Activated CD8-positive, alpha-beta memory T cell treated with anti-CD3 and anti-CD28 coated beads, Interleukin-2, amount 50 U/mL, for 24 hours (primary cell): ENCODE measurements around the gene RNF6.
"Not testable (repeated sequence)": the region's sequence is repeated elsewhere in the genome, so short reads cannot be mapped to it uniquely, and the experiment has no call there.

ENCODE experiments used
- DNase-seq: peaks from one replicate; pipeline ENCODE4 v3.0.0-alpha.2; 2020; ENCODE audit errors: extremely low read depth

RNF6 gene

DNA sequence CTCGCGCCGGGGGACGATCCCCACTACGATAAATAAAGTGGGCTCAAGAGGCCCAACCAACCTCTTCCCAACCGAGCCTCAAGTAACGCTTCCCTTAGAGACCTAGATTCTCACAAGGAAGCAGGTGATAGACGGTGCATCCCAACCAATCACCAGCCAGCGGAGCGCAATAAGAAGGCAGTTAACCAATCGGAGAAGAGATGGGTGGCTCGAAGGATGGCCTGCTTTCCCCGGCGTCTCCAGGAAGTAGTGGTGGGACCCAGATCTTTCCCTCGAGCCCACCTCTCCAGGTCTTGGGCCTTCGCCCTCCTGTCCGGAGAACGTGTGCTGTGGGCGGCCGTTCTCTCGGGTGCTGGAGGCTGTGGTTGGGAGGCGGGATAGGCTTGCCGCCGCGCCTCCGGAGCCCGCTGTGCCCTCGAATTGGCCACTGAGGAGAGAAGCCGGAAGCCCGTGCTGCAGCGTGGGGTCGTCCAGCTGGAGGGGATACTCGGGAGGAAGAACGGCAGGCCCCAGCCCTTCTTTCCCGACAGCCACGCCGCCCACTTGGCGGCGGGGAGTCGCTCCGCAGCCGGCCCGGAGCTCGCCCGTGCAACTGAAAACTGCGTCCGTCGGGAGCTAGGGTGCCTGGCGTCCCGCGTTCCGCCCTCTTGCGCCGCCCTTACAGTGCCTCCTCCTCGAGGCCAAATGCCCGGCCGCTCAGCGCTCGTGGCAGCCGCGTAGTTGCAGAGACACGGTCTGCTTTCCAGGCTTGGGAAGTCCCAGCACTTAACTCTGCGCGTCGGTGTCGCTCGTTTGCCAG, at the start of gene RNF6:
Gene RNF6 (minus strand): TSS at position 594 of the 799 bp plus-strand sequence. CDS start 2,665 bp downstream, outside the sequence.
- DNase-seq, result peak; percentile 80

DNA sequence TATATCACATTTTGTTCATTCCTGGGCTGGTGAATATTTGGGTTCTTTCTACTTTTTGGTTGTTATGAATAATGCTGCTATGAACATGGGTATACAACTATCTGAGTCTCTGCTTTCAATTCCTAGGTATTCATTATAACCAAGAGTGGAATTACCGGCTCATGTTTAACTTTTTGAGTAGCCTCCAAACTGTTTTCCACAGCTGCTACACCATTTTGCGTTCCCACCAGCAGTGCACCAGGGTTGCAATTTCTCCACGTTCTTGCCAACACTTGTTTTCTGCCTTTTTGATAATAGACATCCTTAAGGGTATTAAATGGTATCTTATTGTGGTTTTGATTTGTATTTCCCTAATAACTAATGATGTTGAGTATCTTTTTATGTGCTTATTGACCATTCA, 48.6 kb upstream of the RNF6 start:
- DNase-seq, result no peak

DNA sequence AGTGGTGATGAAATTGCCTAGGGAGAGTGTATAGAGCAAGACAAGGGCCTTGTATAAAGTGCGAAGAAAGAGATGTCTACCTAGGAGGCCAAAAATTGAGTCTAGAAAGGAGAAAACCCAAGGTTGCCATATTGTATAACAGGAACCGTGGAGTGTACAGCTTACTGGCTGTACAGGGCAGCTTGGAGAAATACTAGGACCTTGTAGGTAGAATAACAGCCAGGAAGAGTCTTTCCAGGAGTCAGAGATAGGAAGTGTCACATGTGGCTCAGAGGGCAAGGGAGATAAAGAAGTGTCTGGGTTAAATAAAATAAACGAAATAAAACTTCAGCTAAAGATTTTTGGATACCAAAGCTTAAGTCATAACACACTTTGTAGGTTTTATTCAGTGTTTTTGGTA, 44.2 kb upstream of the RNF6 start:
- no peak for DNase-seq

DNA sequence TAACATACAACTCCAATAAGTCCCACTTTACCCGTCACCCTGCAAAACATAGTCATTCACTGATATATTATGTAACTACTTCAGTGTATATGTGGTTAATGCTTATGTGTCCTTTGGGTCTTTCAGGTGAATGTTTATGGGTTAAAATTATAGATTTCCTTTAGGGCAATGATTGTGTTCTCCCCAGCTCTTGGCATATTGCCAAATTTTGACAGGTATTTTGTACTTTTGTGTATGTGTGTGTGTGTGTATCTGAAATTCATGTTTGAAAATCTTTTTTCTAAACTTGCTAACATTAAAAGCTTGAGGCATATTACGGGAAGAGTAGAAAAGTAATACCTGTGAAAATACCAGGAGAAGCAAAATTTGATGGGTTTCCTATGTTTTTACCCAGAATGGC, 40.0 kb upstream of the RNF6 start:
- DNase-seq, result no peak

DNA sequence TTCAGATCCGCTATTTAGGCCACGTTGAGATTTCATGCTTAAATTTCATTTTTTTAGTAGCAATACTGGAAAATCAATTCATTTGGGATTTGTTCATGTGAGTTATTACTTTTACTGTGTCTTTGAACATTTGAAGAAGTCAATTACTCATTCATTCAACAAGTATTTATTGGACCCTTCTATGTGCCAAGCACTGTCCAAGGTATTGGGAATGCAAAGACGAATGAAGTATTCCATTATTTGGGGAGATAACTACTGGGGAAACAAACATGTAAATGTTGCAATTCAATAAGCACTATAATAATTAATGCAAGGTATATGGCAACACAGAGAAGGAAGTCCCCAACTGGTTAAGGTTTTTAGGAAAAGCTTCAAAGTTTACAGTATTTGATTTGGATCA, 37.5 kb upstream of the RNF6 start:
- DNase-seq, result no peak

DNA sequence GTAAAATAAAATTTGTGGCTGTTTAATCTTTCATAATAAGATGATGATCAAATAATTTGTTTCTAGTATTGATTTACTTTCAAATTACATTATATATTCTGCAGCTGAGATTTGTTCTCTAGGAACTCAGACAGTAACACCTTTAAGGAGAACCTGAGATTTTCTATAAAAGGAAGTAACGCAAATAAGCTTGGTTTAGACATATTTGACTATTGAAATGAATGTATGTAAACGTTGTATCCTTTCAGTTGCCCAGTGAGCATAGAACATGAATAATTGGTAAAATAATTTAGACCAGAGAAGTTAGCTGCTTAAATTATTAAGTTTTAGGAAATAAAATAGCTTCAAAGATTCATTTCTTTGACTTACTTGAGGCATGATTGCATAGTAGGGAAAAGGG, 34.9 kb upstream of the RNF6 start:
- no peak for DNase-seq

DNA sequence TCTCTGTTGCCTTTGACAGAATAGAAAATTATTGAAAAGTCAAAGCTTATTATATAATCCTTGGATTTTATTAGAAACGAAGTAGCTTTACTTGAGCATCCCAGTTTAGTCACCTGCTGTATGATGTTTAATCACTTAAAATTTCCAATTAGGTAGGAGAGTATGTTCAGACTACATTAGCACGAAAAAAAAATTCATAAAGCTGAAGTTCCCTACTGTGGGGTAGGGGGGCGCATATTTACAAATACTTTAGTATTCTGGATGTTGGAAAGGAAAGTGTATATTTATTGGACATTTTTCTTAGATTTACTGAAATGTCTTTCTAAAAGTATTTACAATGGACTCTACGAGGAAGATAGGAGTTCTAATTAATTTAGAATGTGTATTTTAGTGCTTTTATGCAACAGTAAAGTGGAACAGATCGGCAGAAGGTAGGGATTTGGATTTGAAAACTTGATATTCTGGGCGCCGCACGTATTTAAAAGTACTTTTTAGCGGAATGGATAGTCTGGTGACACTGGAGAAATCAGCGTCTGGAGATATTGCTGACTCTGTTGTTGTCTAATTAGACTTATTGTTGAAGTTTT, 33.7 kb upstream of the RNF6 start:
- DNase-seq, result no peak

DNA sequence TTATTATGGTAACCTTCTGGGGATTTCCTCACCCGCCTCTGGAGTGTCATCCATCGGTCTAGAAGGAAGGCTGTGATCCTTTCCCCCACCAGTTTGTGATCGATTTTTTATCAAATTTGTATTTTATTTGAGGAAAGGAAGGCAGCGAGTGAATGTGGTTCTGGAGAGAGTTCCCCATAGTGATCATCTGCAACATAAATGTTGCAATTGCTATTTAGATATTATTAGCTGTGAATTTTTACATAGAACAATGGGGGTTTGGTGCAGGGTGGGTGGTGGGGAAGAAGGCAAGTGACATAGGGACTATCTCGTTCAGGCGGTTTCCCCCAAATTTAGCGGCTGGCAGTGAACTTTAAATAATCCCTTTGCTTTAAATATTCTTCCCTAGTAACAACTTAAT, 33.0 kb upstream of the RNF6 start:
- no peak for DNase-seq

DNA sequence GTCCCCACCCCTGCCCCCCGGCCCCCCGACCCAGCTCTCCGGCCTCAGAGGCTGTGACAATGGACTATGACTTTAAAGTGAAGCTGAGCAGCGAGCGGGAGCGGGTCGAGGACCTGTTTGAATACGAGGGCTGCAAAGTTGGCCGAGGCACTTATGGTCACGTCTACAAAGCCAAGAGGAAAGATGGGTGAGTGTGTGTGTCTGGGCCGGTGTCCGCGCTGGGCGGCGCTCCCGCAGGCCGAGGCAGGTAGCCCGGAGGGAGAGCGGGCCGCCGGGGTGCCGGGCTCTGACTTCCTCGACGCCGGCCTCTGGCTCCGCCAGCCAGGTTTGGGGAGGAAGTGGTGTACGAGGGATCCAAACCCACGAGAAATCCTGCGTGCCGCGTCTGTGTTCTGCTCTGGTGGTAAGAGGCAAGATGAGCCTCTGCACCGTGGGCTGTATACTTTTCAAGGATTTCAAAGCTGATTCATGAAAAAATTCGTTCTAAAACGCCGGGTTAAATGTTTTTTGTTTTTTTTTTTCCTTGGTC, 32.5 kb upstream of the RNF6 start:
- peak; percentile 13 for DNase-seq

DNA sequence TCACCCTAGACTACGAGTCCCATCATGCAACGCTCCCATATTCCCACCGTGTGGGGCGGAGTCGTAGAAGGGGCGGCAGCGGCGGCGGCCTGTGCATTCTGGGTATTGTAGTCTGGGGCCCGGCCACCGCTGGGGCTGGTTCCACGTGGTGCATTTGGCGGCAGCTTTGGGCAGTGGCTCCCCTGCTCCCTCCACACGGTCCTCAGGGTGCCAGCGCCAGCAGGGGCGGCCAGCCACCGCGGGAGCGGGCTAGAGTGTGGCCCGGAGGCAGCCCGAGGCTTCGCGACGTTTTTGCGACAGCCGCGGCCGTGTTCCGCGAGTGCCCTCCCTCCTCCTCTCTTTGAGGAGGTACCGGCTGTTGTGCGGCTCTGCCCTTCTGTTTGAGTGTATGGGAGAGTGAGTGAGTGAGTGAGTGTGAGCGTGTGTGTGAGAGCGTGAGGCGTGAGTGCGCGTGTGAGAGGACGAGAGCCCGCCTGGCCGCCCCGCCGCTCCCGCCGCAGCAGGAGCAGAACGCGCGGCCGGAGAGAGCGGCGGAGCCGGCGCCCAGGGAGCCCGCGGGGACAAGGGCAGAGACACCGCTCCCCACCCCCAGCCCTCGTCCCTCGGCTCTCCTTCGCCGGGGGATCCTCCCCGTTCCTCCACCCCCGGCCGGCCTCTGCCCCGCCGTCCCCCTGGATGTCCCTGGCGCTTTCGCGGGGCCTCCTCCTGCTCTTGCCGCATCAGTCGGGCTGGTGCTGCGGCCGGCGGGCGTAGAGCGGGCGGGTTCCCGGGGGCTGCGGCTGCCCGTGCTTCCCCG, 31.9 kb upstream of the RNF6 start, which contains the start of gene CDK8:
Gene CDK8 (plus strand): TSS at position 343 of the 796 bp plus-strand sequence. CDS start 513 bp downstream, outside the sequence.
- peak; percentile 71 for DNase-seq

DNA sequence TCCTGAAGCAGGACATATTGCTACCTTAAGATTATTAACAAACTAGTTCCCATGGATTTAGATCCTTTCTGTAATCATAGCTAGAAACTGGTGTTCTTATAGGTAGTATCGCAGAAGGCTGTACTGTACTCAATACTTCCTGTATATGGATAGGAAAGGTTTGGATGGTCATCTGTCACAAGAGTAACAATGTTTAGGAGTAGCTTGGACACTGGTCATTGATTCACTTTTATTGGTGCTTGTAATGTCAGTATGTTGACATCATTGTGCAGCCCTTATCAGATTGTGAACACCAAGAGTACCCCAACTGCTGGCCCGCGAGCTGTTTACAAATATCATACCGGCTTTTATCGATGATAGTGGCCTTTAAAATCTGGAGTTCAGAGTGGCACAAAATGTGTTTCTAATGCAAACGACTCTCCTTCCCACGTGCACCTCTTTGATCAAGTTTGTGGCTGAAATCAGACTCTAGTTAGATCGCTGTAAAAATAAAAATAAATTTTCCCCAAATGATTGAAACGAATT, 31.2 kb upstream of the RNF6 start:
- DNase-seq, result no peak

DNA sequence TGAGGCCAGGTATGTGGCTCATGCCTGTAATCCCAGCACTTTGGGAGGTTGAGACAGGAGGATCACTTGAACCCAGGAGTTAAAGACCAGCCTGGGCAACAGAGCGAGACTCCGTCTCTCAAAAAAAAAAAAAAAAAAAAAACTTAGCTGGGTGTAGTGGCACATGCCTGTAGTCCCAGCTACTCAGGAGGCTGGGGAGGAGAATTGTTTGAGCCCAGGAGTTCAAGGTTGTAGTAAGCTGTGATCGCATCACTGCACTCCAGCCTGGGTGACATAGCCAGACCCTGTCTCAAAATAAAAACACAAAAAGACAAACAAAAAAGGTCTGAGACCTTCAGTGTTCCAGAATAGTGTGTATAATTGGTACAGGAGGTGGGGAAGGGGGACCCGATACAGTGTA, 29.9 kb upstream of the RNF6 start:
- not testable (repeated sequence) for DNase-seq

DNA sequence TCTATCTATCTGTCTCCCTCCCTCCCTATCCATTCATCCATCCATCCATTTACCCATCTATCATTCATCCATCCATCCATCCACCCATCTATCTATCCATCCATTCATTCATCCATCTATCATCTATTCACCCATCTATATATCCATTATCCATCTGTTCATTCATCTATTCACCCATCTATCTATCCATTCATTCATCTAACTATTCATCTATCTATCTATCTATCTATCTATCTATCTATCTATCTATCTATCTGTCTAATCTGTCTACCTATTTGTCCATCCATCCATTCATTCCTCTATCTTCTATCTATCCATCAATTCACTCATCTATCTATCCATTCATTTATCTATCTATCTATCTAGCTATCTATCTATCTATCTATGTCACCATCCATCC, 27.4 kb upstream of the RNF6 start:
- DNase-seq, result no peak

DNA sequence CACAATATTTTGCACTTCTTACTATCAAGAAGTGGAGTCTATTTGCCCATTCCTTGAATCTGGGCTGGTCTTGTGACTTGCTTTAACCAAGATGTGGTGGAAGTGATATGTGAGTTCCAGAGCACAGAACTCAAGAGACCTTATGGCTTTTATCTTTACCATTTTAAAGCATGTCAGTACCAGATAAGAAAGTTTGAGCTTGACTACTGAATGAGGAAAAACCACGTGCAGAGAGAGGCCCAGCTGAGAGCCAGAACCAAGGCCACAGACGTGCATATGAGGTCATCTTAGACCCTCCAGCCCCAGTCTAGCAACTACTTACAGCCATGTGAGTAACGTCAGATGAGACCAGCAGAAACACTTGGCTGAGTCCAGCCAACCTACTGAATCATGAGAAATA, 25.5 kb upstream of the RNF6 start:
- no peak for DNase-seq

DNA sequence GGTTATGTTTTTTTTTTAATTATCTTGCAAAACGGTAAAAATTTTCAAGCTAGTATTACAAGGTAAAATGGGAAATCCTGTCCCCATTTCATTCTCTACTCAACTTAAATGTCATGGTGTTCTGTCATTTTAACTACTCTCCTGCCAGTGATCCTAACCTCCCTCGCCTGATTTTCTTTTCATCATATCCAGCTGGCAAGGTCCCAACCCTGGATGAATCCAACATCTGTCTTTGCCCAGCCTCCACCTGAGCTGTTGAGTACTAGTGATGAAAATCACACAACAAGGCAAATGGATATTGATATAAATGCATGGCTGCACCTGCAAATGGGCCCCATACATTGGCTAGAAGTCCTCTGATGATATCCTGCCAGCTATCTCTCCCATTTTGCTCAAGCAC, 24.9 kb upstream of the RNF6 start:
- DNase-seq, result no peak

DNA sequence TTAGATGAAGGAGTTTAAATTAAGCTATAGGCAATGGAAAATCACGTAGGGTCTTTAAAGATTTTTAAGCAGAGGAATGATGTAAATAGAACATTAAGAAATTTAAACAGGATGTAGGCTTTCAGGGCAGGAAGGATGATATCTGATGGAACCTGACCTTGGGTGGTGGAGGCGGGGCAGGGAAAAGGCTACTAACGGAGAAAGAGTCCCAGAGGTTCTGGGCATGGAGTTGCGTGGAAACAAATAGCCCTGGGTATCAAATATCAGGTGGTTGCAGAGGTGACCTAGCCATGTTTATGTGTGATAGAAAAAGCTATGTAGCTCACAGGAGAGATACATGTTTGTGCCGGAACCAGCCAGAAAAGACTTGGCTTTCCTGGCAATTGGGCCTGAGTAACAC, 24.0 kb upstream of the RNF6 start:
- DNase-seq, result no peak

DNA sequence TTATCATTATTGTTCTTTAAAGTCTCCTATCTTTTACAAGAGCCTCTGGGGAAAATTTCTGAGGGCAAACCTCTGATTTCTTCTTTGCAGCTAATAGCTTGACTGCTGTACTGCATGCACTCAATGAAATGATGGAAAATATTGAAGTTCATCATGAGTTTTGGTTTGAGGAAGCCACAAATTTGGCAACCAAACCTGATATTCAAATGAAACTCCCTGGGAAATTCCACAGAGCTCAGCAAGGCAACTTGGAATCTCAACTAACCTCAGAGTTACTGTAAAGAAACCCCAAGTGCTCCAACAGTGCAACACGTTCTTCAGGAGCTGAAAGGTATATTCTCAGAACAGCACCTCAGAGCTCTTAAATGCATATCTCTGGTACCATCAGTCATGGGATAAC, 14.2 kb upstream of the RNF6 start:
- DNase-seq, result no peak

DNA sequence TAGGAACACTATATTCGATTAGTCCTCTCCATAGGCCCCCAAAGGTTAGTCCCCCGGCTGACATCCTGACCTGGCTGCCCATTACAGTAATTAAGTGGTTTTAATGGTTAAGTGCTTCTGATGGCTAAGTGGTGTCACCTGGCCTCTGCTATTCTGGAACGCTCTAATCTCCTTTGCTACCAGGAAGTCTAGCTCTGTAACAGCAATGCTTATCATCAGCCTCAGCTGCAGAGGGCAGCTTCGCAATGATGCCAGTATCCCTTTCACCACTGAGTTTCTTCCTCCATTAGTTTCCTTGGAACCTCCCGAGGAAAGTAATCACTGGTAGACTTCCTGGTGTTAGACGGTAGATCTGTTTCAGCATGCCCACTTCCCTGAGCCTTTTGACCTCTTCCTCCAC, 8.6 kb upstream of the RNF6 start:
- DNase-seq, result no peak

DNA sequence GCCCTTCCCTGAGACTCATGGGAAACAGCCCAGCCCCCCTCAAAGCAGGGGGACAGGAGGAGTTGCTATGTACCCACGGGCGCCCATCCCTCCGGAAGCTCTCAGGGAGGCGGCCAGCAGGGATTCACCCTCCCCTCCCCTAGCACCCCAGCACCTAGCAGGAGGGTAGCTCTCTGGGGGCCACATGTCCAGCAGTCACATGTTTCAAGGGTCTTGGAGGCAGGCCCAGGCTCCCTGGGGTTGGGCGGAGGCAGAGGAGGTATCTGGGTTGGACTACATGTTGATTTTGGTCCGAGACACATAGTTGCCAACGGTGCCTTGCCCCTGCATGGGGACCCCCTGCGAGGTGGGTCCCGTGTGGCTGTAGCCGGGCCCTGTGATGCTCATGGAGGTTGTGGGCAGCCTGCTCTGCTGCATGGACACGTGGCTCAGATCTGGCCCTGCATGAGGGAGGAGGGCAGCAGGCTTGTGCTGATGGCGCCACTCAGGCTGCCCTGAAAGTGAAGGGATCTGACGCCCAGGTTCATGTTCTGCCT, 7.0 kb upstream of the RNF6 start:
- DNase-seq, result no peak

DNA sequence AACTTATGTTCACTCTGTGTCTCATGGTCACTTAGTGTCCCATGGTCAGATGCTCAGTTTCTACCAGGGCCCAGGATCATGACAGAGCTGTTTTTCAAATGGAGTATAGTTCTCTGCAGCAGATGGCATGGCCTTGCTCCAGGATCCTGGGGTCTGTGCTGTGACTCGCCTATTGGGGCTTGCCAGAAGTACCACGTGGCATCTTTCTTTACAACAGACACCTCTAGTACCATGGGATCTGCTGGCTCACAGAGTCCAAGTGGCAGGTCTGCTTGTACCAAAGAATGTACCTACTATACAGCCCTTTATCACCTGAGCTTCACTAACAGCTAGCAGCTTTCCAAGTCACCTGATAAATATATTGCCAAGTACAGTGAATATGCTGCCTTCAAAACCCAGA, 6.0 kb upstream of the RNF6 start:
- DNase-seq, result no peak

DNA sequence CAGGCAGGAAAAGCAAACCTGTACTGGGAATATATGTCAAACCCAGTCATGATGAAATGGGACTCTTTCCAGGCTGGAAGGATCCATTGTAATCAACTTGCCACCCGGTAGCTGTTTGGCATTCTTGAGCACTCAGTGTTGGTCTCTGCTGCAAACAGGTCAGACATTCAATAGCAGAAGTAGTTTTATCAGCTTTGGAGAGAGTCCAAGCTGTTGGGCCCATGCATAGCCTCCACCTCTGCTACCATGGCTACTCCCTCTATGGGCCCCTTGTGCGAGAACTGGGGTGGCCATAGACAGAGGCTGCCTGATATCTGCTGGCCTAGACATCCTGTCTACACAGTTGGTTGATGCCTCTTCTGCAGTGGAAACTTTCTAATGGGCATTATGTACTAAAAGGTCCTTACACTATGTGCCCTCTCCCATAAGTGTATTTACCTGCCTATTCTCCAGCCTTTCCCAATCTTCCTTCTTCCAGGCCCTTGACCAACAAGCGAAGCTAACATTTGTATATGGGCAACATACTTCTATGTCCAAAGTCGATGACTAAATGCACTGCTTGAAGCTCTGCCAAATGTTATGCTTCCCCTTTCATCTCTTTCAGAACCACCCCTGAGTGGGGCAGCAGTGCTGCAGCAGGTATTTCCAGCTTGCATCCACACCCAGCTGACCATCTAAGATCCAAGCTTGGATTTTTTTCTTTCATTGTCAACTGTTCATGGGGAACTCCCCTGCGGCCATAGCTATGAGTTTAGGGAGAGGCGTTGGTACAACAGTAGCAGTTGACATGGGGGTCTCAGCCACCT, 5.3 kb upstream of the RNF6 start:
- DNase-seq, result no peak
